HG02623 (cell line): ENCODE data around the gene LY9.

ENCODE experiments used
- ATAC-seq: cut with Tn5 transposase; IDR thresholded peaks from one replicate; pipeline ENCODE4 v1.9.1; 2021; ENCODE audit warnings: moderate library complexity; ENCODE audit not compliant: unreplicated experiment

Gene LY9

GRCh38 chr1:160834945-160835565, 39.1 kb downstream of the LY9 start:
- no peak for ATAC-seq

- no peak for ATAC-seq
Measured at GRCh38 chr1:160835751-160836150, 39.8 kb downstream of the LY9 start.

- ATAC-seq = no peak
Measured at GRCh38 chr1:160836561-160836960, 40.6 kb downstream of the LY9 start.

- ATAC-seq = no peak
Measured at GRCh38 chr1:160836981-160837557, 41.1 kb downstream of the LY9 start.

GRCh38 chr1:160837558-160838205, 41.7 kb downstream of the LY9 start:
- ATAC-seq = peak; percentile 69

- no peak for ATAC-seq
Measured at GRCh38 chr1:160838888-160839287, 42.9 kb downstream of the LY9 start.

- no peak for ATAC-seq
Measured at GRCh38 chr1:160839746-160840145, 43.8 kb downstream of the LY9 start.

GRCh38 chr1:160841079-160841478, 45.1 kb downstream of the LY9 start:
- ATAC-seq = no peak

GRCh38 chr1:160844447-160845232, 48.7 kb downstream of the LY9 start:
- no peak for ATAC-seq

GRCh38 chr1:160846281-160846680, 50.3 kb downstream of the LY9 start:
- ATAC-seq = no peak

GRCh38 chr1:160850541-160850940, 54.6 kb downstream of the LY9 start:
- no peak for ATAC-seq

GRCh38 chr1:160850993-160851392, 55.0 kb downstream of the LY9 start:
- ATAC-seq = no peak

GRCh38 chr1:160853014-160853413, 57.0 kb downstream of the LY9 start:
- ATAC-seq = no peak

- ATAC-seq = no peak
Measured at GRCh38 chr1:160853754-160854153, 57.8 kb downstream of the LY9 start.

GRCh38 chr1:160855181-160855981, 59.4 kb downstream of the LY9 start:
- ATAC-seq = peak; percentile 67

- ATAC-seq = no peak
Measured at GRCh38 chr1:160858097-160858496, 62.1 kb downstream of the LY9 start.

GRCh38 chr1:160858507-160858906, 62.5 kb downstream of the LY9 start:
- no peak for ATAC-seq

GRCh38 chr1:160859166-160859565, 63.2 kb downstream of the LY9 start:
- no peak for ATAC-seq

- ATAC-seq = no peak
Measured at GRCh38 chr1:160860840-160861505, 65.0 kb downstream of the LY9 start.
